ENCODE measurements around the gene GALNT10. TPM values are rescaled to one million over a fixed set of nuclear protein-coding genes. Genes with fewer than 3 reads are reported as not detected.

GALNT10 gene
- total RNA-seq, 1 donor from 2014 or later, result 39.8 TPM

DNA sequence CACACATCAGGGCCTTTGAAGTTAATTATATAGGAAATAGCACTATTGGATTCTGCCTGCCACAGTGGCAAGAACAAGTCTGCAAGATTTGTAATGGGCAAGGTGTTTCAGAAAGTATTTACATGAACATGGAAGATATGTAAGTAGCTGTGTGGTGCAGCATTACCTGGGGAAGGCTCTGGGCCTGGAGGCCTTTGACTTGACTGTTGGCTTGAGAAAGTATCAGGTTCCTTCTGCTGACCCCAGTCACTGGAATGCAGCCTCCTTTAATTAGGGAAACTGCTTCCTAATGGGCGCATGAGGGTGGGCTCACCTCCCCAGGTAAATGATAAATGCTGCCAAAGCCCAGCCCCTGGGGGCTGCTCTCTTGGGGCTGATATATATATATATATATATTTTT, 102.7 kb downstream of the GALNT10 start:
- Mint-ChIP-seq H3K4me3 (no peak overlapping the region), H3K4me1 (peaks cover 9% of the 10 kb centered on the region), H3K27ac (ENCODE audit: unreplicated experiment) (no peak overlapping the region), H3K36me3 (ENCODE audit: low read depth) (peaks cover 3% of the 10 kb centered on the region), H3K9me3 (no peaks in the 10 kb centered on the region), H3K27me3 (ENCODE audit: low read depth) (no peaks in the 10 kb centered on the region)
- TF ChIP-seq, protein P1, sequence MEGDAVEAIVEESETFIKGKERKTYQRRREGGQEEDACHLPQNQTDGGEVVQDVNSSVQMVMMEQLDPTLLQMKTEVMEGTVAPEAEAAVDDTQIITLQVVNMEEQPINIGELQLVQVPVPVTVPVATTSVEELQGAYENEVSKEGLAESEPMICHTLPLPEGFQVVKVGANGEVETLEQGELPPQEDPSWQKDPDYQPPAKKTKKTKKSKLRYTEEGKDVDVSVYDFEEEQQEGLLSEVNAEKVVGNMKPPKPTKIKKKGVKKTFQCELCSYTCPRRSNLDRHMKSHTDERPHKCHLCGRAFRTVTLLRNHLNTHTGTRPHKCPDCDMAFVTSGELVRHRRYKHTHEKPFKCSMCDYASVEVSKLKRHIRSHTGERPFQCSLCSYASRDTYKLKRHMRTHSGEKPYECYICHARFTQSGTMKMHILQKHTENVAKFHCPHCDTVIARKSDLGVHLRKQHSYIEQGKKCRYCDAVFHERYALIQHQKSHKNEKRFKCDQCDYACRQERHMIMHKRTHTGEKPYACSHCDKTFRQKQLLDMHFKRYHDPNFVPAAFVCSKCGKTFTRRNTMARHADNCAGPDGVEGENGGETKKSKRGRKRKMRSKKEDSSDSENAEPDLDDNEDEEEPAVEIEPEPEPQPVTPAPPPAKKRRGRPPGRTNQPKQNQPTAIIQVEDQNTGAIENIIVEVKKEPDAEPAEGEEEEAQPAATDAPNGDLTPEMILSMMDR (conservative IDR thresholded peaks at IDR 0.05), result no peak
- DNase-seq (ENCODE audit: low read depth, low spot score), result no peak

DNA sequence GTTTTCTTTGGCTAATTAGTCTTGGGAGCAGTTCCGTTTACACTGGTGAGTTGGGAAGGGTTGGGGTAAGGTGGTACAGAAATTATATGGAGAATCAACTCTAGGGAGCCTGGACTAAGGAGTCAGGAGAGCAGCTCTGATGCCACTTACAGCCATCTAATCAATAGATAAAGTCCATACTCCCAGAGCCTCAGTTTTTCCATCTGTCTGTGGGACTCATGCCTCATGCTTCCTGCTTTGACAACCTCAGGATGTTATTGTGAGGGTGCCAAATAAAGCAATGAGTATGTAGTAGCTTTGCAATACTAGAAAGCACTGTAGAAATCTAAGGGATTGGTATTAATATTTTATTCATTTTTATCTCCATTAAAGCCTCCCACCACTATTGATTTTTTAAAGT, 105.0 kb downstream of the GALNT10 start:
- Mint-ChIP-seq H3K27me3 (ENCODE audit: low read depth) (no peaks in the 10 kb centered on the region), H3K36me3 (ENCODE audit: low read depth) (peaks cover 5% of the 10 kb centered on the region), H3K4me3 (no peak overlapping the region), H3K4me1 (no peaks in the 10 kb centered on the region), H3K9me3 (no peaks in the 10 kb centered on the region), H3K27ac (ENCODE audit: unreplicated experiment) (no peak overlapping the region)
- TF ChIP-seq, protein P1 (conservative IDR thresholded peaks at IDR 0.05), result no peak
- no peak for DNase-seq (ENCODE audit: low read depth, low spot score)

DNA sequence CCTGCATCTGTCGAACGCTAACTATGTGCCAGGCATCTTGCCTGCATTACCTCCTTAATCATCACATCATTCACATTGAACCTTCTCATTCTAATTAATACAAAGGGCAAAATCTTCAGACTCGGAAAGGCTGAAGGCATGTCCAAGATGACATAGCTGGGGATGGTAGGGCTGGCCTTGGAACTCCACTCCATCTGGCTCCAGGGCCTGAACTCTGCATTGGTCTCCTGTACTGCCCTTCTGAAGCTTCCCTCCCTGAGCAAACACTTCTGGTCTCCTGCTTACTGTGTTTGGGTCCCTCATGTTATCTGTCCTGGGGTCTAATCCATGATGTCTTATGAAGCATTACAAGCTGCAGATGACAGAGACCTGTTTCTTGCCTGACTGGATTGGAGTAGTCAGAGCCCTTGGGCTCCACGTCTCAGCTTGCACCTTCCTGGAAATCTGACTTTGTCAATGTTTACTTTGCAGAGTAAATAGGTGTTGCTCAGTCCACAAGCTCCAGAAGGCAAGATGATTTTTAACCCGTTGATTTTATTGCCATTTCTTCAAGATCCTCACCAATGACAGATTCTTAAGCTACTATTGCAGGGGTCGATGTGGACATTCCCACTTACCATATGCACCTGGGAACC, 106.1 kb downstream of the GALNT10 start:
- Mint-ChIP-seq H3K27me3 (ENCODE audit: low read depth) (no peaks in the 10 kb centered on the region), H3K4me1 (no peaks in the 10 kb centered on the region), H3K36me3 (ENCODE audit: low read depth) (peaks cover 6% of the 10 kb centered on the region), H3K27ac (ENCODE audit: unreplicated experiment) (no peak overlapping the region), H3K9me3 (no peaks in the 10 kb centered on the region), H3K4me3 (no peak overlapping the region)
- TF ChIP-seq, protein P1 (conservative IDR thresholded peaks at IDR 0.05), result no peak
- DNase-seq (ENCODE audit: low read depth, low spot score), result no peak

DNA sequence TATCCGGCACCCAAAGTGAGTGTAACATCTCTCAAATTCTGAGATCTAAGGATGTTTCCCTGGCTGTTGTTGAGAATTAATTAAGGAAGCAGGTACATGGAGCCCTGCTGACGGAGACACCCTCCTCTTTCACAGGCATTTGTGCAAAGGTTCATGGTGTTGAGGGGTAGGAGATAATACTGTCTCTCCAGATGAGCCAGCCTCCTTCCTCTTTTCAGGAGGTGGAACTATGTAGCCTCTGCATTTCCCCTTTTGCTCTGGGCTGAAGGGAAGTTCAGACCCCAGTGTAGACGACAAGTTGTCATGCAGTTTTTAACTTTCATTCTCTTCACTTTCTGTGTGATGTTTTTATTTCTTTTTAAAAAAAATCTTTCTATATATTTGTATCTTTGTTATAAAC, 107.5 kb downstream of the GALNT10 start:
- no peaks in the 10 kb centered on the region for H3K4me1 Mint-ChIP-seq
- no peak overlapping the region for H3K27ac Mint-ChIP-seq (ENCODE audit: unreplicated experiment)
- H3K9me3 Mint-ChIP-seq, result peaks cover under 1% of the 10 kb centered on the region
- peaks cover 7% of the 10 kb centered on the region for H3K36me3 Mint-ChIP-seq (ENCODE audit: low read depth)
- no peaks in the 10 kb centered on the region for H3K27me3 Mint-ChIP-seq (ENCODE audit: low read depth)
- H3K4me3 Mint-ChIP-seq, result no peak overlapping the region
- no peak for DNase-seq (ENCODE audit: low read depth, low spot score)
- TF ChIP-seq, protein P1 (conservative IDR thresholded peaks at IDR 0.05), result no peak

DNA sequence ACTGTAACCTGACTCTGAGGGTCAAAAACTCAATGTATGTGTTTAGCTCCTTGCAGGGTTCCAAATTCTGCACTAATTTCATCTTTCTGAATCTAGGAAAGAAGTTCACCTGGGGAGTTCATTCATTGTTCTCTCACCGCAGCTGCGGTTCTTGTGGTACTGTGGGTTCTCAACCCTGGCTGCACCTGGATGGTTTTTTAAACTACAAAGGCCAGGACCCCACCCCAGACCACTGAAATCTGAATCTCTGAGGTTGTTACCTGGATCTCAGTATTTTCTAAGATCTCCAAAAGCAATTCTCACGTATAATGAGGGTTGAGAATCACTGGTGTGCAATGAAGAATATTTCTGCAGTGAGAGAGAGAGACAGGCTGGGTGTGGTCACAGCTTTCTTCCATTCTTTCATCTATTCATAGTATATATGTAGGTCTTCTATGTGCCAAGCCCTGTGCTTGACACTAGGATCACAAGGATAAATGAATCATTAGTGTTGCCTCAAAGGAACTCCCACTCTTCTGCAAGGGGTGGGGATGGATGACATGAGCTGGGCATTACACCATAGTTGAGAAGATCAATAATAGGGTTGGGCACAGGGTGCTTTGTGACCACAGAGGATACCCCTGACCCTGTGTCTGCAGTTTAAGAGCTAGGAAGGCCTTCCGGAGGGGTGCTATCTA, 109.8 kb downstream of the GALNT10 start:
- Mint-ChIP-seq H3K36me3 (ENCODE audit: low read depth) (peaks cover 26% of the 10 kb centered on the region), H3K4me3 (no peak overlapping the region), H3K4me1 (no peaks in the 10 kb centered on the region), H3K27me3 (ENCODE audit: low read depth) (no peaks in the 10 kb centered on the region), H3K9me3 (peaks cover 17% of the 10 kb centered on the region), H3K27ac (ENCODE audit: unreplicated experiment) (no peak overlapping the region)
- DNase-seq (ENCODE audit: low read depth, low spot score), result no peak
- TF ChIP-seq, protein P1 (conservative IDR thresholded peaks at IDR 0.05), result no peak

Measured in neural crest cell (in vitro differentiated cells).